ENCODE measurements around the gene CDK14. TPM values are rescaled to one million over a fixed set of nuclear protein-coding genes. Genes with fewer than 3 reads are reported as not detected.

Gene CDK14
- total RNA-seq, 2 experiments from 2014 or later, result not detected

DNA sequence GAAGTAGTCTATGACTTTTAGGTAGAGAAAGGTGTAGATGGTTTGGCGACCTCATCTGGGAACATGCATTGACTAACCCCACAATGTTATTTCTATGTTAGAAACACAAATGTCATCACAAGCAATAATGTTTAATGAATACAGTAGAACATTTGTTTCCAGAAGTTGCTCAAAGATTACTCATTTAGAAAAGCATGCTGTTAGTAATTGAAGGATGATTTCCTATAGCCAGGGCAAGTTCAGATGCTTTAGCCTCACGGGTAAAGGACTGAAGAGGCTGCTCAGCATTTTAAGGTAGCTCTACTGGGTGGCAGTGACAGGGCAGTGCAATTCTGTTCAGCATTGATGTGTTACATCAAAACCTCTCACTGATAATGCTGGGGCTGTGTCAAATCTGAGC is 468.8 kb downstream of the CDK14 start:
- Mint-ChIP-seq H3K27ac (no peak overlapping the region), H3K4me3 (no peak overlapping the region), H3K36me3 (ENCODE audit: low read depth) (no peaks in the 10 kb centered on the region), H3K4me1 (no peaks in the 10 kb centered on the region), H3K27me3 (no peaks in the 10 kb centered on the region), H3K9me3 (no peaks in the 10 kb centered on the region)
- ChIA-PET CTCF (no interaction called here), POLR2A (no interaction called here)
- DNase-seq, result no peak

DNA sequence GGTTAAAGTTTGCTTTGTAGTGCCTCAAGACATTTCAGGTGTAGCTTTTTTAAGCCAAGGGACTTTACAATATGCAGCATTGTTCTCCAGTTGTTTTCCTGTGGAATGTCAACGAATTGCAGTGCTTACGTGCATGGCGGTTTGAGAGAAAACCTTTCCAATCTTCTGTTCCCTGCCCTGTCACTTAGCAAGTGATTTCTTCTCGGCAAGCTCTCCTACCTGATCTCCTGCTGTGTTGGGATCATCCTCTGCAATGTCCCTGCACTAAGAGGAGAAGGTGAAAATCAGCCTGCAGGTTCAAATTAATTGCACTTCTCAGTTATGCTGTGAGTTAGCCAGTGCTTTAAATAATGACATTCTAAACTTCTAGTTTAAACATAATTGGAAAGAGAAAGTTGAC is 470.5 kb downstream of the CDK14 start:
- no peak overlapping the region for H3K27ac Mint-ChIP-seq
- DNase-seq, result no peak

DNA sequence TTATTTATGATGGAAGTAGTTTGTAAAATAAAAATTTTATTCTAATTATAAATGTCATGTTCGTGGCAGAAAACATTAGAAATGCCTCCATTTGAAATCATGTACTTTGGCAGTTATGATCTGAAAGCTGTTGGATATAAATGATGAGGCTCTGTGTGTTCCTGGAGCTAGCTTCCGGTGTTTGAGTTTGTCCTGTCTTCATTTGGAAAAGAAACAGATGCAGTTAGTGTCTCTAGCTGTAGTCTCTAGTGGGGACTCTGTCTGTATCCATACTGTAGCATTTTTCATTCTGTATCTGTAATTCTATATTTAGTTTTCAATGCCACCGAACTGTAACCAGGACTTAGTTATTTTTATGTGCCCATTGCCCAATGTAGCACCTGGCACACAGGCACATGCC is 471.1 kb downstream of the CDK14 start:
- peaks cover 2% of the 10 kb centered on the region for H3K9me3 Mint-ChIP-seq
- ChIA-PET CTCF (no interaction called here), POLR2A (no interaction called here)
- no peaks in the 10 kb centered on the region for H3K36me3 Mint-ChIP-seq (ENCODE audit: low read depth)
- H3K27me3 Mint-ChIP-seq, result no peaks in the 10 kb centered on the region
- no peak overlapping the region for H3K27ac Mint-ChIP-seq
- DNase-seq, result no peak
- no peaks in the 10 kb centered on the region for H3K4me1 Mint-ChIP-seq
- H3K4me3 Mint-ChIP-seq, result no peak overlapping the region

More for the DNA sequence above, 470.5 kb downstream of the CDK14 start:
- no peaks in the 10 kb centered on the region for H3K36me3 Mint-ChIP-seq (ENCODE audit: low read depth)
- ChIA-PET POLR2A (no interaction called here), CTCF (no interaction called here)
- H3K9me3 Mint-ChIP-seq, result peaks cover 2% of the 10 kb centered on the region
- H3K4me1 Mint-ChIP-seq, result no peaks in the 10 kb centered on the region
- no peak overlapping the region for H3K4me3 Mint-ChIP-seq
- no peaks in the 10 kb centered on the region for H3K27me3 Mint-ChIP-seq

DNA sequence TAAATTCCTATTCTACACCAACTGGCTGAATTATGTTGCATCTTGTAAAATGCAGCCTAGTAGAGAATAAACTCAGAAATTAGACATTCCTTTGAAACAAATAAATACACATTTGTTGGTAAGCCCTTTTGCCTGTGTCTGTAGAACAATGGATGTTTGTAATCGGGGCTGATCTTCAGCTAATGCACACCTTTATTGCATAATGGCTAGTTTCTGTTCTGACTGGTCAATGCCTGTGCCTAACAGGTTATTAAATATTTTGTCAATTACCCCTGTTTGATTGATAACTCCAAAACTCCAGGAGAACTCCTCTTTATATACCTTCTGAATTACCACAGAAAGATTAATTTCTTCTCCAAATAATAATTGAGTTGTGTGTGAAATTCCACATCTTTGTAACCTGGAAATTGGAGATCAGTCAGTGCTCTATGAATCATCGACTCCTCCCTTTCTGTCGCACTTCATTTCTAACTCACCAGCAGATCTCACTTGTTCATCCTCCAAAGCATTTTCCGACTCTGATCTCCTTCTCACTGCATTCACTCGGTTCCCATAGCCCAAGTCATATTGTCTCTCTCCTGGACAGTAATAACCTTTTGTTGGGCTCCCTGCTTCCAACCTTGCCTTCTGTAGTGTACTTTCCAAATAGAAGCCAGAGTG is 472.1 kb downstream of the CDK14 start:
- CTCF ChIA-PET, result no interaction called here
- POLR2A ChIA-PET, result no interaction called here
- no peak for DNase-seq
- Mint-ChIP-seq H3K36me3 (ENCODE audit: low read depth) (no peaks in the 10 kb centered on the region), H3K27me3 (no peaks in the 10 kb centered on the region), H3K4me3 (no peak overlapping the region), H3K4me1 (no peaks in the 10 kb centered on the region), H3K9me3 (peaks cover 2% of the 10 kb centered on the region), H3K27ac (no peak overlapping the region)

DNA sequence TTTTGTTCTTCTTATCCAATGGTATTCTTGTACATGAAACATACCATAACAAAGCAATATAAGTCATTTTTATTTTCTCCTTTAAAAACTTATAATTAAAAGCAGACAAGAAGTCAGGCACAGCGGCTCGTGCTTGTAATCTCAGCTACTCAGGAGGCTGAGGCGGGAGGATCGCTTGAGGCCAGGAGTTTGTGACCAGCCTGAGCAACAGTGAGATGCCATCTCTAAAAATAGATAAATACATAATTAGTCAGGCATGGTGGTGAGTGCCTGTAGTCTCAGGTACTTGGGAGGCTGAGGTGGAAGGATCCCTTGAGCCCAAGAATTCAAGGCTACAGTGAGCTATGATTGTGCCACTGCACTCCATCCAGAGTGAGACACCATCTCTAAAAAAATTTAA is 473.0 kb downstream of the CDK14 start:
- POLR2A ChIA-PET, result no interaction called here

DNA sequence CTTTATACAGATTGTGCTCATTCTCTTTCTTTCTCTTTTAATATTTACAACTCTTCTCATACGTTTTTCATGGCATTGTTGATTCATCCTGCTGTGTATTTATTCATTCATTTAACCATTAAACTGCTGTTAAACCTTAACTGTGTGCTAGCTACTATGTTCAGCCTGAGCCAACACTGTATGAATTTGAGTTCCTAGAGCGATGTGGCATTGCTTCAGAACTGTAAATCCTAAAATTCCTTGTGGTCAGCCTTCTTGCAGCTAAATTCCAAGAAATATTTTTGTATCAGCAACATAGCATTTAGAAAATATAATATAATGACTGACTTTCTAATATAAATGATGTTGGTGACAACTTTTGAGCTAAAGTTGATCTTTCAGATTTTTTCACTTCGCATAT is 483.4 kb downstream of the CDK14 start:
- ChIA-PET CTCF (no interaction called here), POLR2A (no interaction called here)
- Mint-ChIP-seq H3K4me3 (no peak overlapping the region), H3K27me3 (no peaks in the 10 kb centered on the region), H3K27ac (no peak overlapping the region), H3K36me3 (ENCODE audit: low read depth) (no peaks in the 10 kb centered on the region), H3K4me1 (no peaks in the 10 kb centered on the region), H3K9me3 (no peaks in the 10 kb centered on the region)
- no peak for DNase-seq

More for the DNA sequence above, 473.0 kb downstream of the CDK14 start:
- Mint-ChIP-seq H3K4me1 (no peaks in the 10 kb centered on the region), H3K9me3 (peaks cover 2% of the 10 kb centered on the region), H3K27me3 (no peaks in the 10 kb centered on the region), H3K27ac (no peak overlapping the region), H3K4me3 (no peak overlapping the region), H3K36me3 (ENCODE audit: low read depth) (no peaks in the 10 kb centered on the region)
- CTCF ChIA-PET, result no interaction called here
- DNase-seq, result no peak

DNA sequence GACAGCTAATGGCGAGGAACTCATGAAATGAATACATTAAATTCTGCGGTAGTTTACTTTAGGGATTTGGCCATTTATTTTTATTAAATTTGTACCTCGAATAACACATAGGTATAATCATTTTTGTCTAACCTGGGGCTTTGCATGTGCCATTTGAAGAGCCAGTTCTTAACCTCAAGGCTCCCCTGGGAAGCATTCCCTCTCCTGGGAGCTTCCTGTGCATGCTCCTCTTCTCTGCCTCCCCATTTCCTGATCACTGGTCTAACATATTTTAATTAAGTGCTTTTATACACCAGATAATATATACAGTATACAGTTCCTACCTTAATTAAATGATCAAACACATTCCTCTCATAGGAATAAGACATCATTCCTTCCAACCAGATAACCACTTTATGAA is 484.2 kb downstream of the CDK14 start:
- Mint-ChIP-seq H3K27me3 (no peaks in the 10 kb centered on the region), H3K36me3 (ENCODE audit: low read depth) (no peaks in the 10 kb centered on the region), H3K4me1 (no peaks in the 10 kb centered on the region), H3K9me3 (no peaks in the 10 kb centered on the region), H3K27ac (no peak overlapping the region), H3K4me3 (no peak overlapping the region)
- no peak for DNase-seq
- ChIA-PET POLR2A (no interaction called here), CTCF (no interaction called here)

DNA sequence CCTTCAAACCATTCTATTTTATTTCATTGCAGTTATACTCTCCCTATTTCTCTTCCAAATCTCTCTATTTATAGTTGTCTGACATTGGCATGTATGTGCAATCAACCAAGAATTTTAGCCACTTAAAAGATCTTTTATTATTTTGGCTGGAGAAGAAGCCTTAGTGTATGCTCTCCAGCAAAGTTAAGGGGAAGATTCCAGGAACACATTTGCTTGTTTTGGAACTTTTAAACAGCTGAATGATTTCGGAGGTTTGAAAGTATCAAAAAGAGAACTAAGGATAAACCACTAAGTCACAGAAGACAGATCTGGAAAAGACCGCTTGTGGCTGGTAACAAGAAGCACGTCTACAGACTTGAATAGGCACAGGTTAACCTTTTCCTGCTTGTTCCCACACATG is 485.9 kb downstream of the CDK14 start:
- ChIA-PET POLR2A (no interaction called here), CTCF (no interaction called here)
- no peaks in the 10 kb centered on the region for H3K4me1 Mint-ChIP-seq
- H3K27ac Mint-ChIP-seq, result no peak overlapping the region
- no peak for DNase-seq
- H3K36me3 Mint-ChIP-seq (ENCODE audit: low read depth), result no peaks in the 10 kb centered on the region
- H3K9me3 Mint-ChIP-seq, result no peaks in the 10 kb centered on the region
- H3K4me3 Mint-ChIP-seq, result no peak overlapping the region
- H3K27me3 Mint-ChIP-seq, result peaks cover 3% of the 10 kb centered on the region

DNA sequence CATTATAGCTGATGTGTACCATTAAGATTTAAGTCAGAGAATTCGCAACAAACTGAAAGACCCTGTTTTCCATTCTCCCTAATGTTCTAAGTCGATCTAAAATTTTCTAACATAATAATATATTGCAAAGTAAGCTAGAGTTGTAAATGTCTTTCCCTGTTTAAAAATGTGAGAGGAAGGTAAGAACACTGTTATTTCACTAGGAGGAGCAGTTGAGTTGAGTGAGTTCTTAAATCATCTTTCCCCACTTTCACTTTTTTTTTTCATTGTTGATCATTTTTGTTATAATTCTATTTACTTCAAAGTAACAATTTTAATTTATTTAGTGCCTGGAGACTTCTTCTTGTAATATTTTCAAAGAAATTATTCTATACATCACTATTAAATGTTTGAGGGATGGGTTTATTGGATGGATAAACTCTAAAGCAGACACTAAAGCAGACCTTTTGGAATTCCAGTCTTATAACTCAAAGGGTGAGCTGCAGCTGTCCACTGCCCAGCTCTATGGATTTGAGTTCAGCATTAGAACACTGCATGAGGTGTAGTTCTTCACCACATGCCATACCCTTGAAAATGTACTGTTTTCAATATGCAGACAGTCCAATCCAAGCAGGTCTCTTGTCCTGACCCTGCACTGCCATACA is 486.9 kb downstream of the CDK14 start:
- no peak overlapping the region for H3K4me3 Mint-ChIP-seq
- POLR2A ChIA-PET, result no interaction called here
- no peaks in the 10 kb centered on the region for H3K36me3 Mint-ChIP-seq (ENCODE audit: low read depth)
- H3K9me3 Mint-ChIP-seq, result no peaks in the 10 kb centered on the region
- peaks cover 5% of the 10 kb centered on the region for H3K27me3 Mint-ChIP-seq
- H3K27ac Mint-ChIP-seq, result no peak overlapping the region
- no peaks in the 10 kb centered on the region for H3K4me1 Mint-ChIP-seq
- DNase-seq, result no peak
- CTCF ChIA-PET, result no interaction called here

DNA sequence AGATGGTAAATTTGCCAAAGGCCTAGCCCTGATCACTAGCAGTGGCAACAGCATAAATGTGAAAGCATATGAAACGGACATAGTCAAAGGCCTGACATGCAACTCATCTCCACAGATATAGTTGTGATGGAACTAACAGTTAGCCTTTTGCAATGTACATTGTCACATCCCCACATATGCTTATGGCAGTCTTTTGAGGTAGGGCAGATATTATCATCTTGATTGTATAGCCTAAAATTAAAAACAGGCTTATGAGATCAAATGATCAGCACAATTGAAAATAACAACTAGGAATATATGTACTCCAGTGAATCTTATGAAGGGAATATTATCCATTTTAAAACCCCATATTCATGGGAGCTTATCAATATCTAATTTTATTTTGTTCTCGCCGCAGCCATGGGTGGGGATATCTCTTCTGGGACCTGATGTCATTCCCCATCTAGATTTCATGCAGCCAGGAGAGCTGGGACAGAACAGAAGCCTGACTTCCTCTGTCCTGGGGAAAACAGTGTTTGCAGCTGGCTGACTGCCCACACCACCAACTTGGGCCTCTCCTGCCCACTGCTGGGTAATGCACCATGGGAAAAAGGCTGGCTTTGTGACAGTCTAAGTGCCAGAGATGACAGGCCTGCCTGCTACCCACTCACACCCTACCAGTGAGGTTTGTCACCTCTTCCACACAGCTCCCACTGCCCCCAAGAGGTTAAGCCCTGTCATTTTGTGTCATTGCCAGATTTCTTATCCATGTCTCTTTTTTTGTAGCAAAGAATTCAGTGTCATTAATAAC is 487.9 kb downstream of the CDK14 start:
- Mint-ChIP-seq H3K36me3 (ENCODE audit: low read depth) (no peaks in the 10 kb centered on the region), H3K4me3 (no peak overlapping the region), H3K27ac (no peak overlapping the region), H3K4me1 (no peaks in the 10 kb centered on the region), H3K9me3 (no peaks in the 10 kb centered on the region), H3K27me3 (peaks cover 9% of the 10 kb centered on the region)
- ChIA-PET POLR2A (no interaction called here), CTCF (no interaction called here)
- DNase-seq, result no peak

DNA sequence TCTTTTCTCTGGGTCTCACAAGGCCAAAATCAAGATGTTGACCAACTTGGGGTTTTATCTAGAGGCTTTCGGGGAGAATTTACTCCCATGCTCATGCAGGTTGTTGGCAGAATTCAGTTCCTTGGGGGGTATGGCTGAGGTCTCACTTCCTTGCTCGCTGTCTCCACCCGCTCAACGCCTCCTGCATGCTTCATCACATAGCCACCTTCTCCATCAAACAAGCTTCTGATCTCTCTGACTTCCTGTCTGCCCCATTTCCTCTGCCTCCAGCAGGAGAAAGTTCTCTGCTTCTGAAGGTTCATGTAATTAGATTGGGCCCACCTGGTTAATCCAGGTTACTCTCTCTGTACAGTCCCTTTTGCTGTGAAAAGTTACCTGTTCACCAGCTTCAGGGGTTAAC is 489.1 kb downstream of the CDK14 start:
- Mint-ChIP-seq H3K36me3 (ENCODE audit: low read depth) (no peaks in the 10 kb centered on the region), H3K27ac (no peak overlapping the region), H3K9me3 (no peaks in the 10 kb centered on the region), H3K4me3 (no peak overlapping the region), H3K27me3 (peaks cover 9% of the 10 kb centered on the region), H3K4me1 (no peaks in the 10 kb centered on the region)
- ChIA-PET CTCF (no interaction called here), POLR2A (no interaction called here)
- no peak for DNase-seq

DNA sequence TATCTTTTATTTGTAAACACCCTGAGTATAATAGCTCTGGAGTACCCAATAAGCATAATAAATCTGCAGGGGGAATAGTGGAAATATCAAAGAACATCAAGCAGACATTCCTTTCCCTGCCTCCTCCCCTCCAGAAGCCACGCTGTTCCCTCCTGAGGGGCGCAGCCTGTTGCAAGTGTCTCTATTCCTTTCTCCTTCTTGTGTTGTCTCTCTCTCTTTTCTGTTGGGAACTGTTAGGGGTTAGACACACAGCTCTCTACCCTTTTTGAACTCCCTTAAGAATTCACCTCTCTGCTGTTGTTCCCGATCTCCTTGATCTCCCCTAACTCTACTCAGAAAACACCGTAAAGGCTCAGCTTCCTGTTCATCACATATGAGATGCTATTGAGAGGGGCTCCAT is 490.1 kb downstream of the CDK14 start:
- H3K9me3 Mint-ChIP-seq, result no peaks in the 10 kb centered on the region
- no peak for DNase-seq
- ChIA-PET CTCF (no interaction called here), POLR2A (no interaction called here)
- peaks cover 9% of the 10 kb centered on the region for H3K27me3 Mint-ChIP-seq
- no peak overlapping the region for H3K27ac Mint-ChIP-seq
- no peaks in the 10 kb centered on the region for H3K36me3 Mint-ChIP-seq (ENCODE audit: low read depth)
- no peaks in the 10 kb centered on the region for H3K4me1 Mint-ChIP-seq
- H3K4me3 Mint-ChIP-seq, result no peak overlapping the region

DNA sequence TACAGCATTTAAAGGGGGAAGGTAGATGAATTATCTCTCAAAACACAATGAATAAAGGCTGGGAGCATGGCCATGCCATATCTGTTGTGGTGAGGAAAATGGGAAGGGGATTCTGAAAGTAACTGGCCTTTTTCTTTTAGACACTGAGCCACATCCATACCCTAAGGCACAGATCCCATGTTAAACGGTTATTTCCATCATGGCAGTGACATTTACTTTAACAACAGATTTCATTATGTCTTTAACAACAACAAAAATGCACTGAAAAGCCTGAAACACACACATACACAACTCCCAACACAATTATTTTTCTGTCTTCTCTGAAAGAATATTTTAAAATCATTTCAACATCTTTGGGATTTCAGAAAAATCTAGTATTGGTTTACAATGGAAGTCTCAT is 492.0 kb downstream of the CDK14 start:
- ChIA-PET POLR2A (no interaction called here), CTCF (no interaction called here)
- Mint-ChIP-seq H3K4me3 (no peak overlapping the region), H3K27me3 (peaks cover 9% of the 10 kb centered on the region), H3K4me1 (no peaks in the 10 kb centered on the region), H3K9me3 (no peaks in the 10 kb centered on the region), H3K36me3 (ENCODE audit: low read depth) (no peaks in the 10 kb centered on the region), H3K27ac (no peak overlapping the region)
- DNase-seq, result no peak

DNA sequence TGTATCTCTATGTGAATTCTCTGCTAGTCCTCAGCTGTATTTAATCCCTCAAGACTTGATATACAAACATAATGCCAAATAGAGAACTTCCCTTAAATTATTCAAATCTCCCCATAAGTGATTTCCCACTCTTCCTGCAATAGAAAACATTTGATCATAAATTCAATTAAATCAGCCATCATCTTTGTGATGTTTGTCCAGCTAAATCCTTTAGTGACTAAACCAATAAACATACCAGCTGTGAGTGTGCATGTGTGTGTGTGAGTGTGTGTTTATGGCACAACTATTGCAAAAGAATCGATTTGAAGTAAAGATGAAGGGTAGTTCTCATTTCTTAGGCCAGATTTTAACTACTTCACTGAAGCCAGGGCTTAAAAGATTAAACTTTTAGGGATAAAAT is 492.6 kb downstream of the CDK14 start:
- CTCF ChIA-PET, result no interaction called here
- Mint-ChIP-seq H3K4me3 (no peak overlapping the region), H3K27me3 (peaks cover 9% of the 10 kb centered on the region), H3K4me1 (no peaks in the 10 kb centered on the region), H3K9me3 (no peaks in the 10 kb centered on the region), H3K36me3 (ENCODE audit: low read depth) (no peaks in the 10 kb centered on the region), H3K27ac (no peak overlapping the region)
- POLR2A ChIA-PET, result no interaction called here
- no peak for DNase-seq
